ENCODE measurements around the gene CLEC2D. TPM values are rescaled to one million over a fixed set of nuclear protein-coding genes. Genes with fewer than 3 reads are reported as not detected.

Gene CLEC2D
- total RNA-seq, 1 donor, result 9.4 TPM

DNA sequence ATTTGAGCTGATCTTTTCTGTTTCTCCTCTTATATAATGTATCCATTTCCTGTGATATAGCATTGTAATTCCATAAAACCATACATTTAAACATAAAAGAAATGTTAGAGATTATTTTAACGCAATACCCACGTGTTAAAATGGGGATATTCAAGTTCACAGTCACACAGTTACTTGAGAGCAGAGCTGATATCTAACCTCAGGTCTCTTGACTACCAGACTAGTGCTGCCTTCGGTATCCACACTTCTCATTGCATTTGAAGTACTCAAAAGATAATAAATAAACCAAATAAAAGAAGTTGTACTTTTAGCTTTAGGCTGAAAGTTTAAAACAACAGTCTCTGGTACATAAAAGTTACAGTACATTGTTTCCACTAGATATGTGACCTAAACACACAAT lies 60.5 kb downstream of the CLEC2D start:
- Histone ChIP-seq H4K20me1 (ENCODE audit: insufficient read depth, low read length) (no peaks in the 10 kb centered on the region), H3K79me2 (ENCODE audit: insufficient read depth, low read length) (no peaks in the 10 kb centered on the region), H3K4me1 (ENCODE audit: insufficient read depth, low read length) (no peaks in the 10 kb centered on the region), H3K4me2 (ENCODE audit: insufficient read depth, low read length) (no peak overlapping the region), H3K36me3 (ENCODE audit: insufficient read depth, low read length) (no peaks in the 10 kb centered on the region), H2AFZ (ENCODE audit: low read length) (no peak overlapping the region), H3K4me3 (ENCODE audit: insufficient read depth, low read length) (no peak overlapping the region), H3K9me3 (ENCODE audit: low read depth, low read length) (no peaks in the 10 kb centered on the region), H3K27me3 (ENCODE audit: insufficient read depth, low read length) (no peaks in the 10 kb centered on the region), H3K27ac (ENCODE audit: low read depth, low read length) (no peak overlapping the region)
- DNase-seq (ENCODE audit: insufficient read length, low spot score, missing footprints), result no peak
- TF ChIP-seq, protein P1, sequence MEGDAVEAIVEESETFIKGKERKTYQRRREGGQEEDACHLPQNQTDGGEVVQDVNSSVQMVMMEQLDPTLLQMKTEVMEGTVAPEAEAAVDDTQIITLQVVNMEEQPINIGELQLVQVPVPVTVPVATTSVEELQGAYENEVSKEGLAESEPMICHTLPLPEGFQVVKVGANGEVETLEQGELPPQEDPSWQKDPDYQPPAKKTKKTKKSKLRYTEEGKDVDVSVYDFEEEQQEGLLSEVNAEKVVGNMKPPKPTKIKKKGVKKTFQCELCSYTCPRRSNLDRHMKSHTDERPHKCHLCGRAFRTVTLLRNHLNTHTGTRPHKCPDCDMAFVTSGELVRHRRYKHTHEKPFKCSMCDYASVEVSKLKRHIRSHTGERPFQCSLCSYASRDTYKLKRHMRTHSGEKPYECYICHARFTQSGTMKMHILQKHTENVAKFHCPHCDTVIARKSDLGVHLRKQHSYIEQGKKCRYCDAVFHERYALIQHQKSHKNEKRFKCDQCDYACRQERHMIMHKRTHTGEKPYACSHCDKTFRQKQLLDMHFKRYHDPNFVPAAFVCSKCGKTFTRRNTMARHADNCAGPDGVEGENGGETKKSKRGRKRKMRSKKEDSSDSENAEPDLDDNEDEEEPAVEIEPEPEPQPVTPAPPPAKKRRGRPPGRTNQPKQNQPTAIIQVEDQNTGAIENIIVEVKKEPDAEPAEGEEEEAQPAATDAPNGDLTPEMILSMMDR (IDR thresholded peaks at IDR 0.05; ENCODE audit: extremely low read depth, low read depth, low read length), result no peak

DNA sequence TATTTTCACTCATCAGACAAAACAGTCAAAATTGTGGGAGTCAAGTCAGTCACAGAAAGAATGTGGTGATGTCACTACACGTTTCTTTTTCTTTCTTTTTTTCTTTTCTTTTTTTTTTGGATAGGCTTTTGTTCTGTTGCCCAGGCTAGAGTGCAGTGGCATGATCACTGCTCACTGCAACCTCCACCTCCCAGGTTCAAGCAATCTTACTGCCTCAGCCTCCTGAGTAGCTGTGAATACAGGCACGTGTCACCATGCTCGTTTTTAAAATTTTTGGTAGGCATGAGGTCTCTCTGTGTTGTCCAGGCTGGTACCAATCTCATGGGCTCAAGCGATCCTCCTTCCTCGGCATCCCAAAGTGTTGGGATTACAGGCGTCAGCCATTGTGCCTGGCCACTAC lies 61.1 kb downstream of the CLEC2D start:
- H3K4me1 ChIP-seq (ENCODE audit: insufficient read depth, low read length), result no peaks in the 10 kb centered on the region
- H3K9me3 ChIP-seq (ENCODE audit: low read depth, low read length), result no peaks in the 10 kb centered on the region
- no peaks in the 10 kb centered on the region for H4K20me1 ChIP-seq (ENCODE audit: insufficient read depth, low read length)
- H3K27ac ChIP-seq (ENCODE audit: low read depth, low read length), result no peak overlapping the region
- no peak overlapping the region for H2AFZ ChIP-seq (ENCODE audit: low read length)
- DNase-seq (ENCODE audit: insufficient read length, low spot score, missing footprints), result no peak
- H3K4me3 ChIP-seq (ENCODE audit: insufficient read depth, low read length), result no peak overlapping the region
- no peaks in the 10 kb centered on the region for H3K36me3 ChIP-seq (ENCODE audit: insufficient read depth, low read length)
- H3K4me2 ChIP-seq (ENCODE audit: insufficient read depth, low read length), result no peak overlapping the region
- H3K79me2 ChIP-seq (ENCODE audit: insufficient read depth, low read length), result no peaks in the 10 kb centered on the region
- H3K27me3 ChIP-seq (ENCODE audit: insufficient read depth, low read length), result no peaks in the 10 kb centered on the region
- TF ChIP-seq, protein P1 (IDR thresholded peaks at IDR 0.05; ENCODE audit: extremely low read depth, low read depth, low read length), result no peak

DNA sequence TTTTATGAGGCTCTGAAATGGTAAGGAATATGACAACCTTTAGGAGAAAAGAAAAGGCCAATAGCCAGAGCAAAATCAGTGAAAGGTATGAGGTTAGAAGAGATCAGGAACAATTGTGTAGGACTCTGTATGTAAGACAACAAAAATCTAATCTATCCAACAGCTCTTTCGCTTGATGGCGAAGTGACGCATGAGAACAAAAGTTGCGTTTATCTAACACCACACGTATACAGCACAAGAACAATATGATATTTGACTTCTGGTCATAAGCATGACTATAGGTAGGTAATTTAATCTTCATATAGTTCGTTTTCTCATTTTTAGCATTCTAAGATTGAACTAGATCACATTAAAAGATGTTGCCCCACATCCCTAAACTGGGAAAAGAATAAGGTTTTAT lies 61.9 kb downstream of the CLEC2D start:
- H4K20me1 ChIP-seq (ENCODE audit: insufficient read depth, low read length), result no peaks in the 10 kb centered on the region
- H2AFZ ChIP-seq (ENCODE audit: low read length), result no peak overlapping the region
- no peak overlapping the region for H3K27ac ChIP-seq (ENCODE audit: low read depth, low read length)
- TF ChIP-seq, protein P1 (IDR thresholded peaks at IDR 0.05; ENCODE audit: extremely low read depth, low read depth, low read length), result no peak
- no peaks in the 10 kb centered on the region for H3K9me3 ChIP-seq (ENCODE audit: low read depth, low read length)
- H3K4me3 ChIP-seq (ENCODE audit: insufficient read depth, low read length), result no peak overlapping the region
- no peaks in the 10 kb centered on the region for H3K4me1 ChIP-seq (ENCODE audit: insufficient read depth, low read length)
- no peak overlapping the region for H3K4me2 ChIP-seq (ENCODE audit: insufficient read depth, low read length)
- no peaks in the 10 kb centered on the region for H3K27me3 ChIP-seq (ENCODE audit: insufficient read depth, low read length)
- no peaks in the 10 kb centered on the region for H3K79me2 ChIP-seq (ENCODE audit: insufficient read depth, low read length)
- no peaks in the 10 kb centered on the region for H3K36me3 ChIP-seq (ENCODE audit: insufficient read depth, low read length)
- no peak for DNase-seq (ENCODE audit: insufficient read length, low spot score, missing footprints)

DNA sequence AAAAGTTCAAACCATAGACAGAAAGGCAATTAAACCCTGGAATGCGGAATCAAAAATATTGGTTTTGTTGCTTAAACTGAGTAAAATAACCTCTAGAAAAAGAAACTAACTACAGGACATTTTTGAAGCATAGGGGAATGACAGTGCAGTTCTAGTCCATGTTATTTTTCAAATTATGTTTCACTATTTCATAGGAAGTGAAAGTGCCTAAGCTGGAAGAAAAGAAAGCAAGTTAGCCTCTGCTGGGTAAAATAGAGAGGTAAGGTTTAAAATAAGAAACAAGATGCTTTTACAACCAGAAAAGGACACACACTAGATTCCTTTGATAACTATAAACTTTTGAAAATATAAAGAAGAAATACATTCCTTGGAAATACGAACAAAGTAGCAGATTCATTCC lies 62.3 kb downstream of the CLEC2D start:
- Histone ChIP-seq H3K79me2 (ENCODE audit: insufficient read depth, low read length) (no peaks in the 10 kb centered on the region), H3K4me1 (ENCODE audit: insufficient read depth, low read length) (no peaks in the 10 kb centered on the region), H3K9me3 (ENCODE audit: low read depth, low read length) (no peaks in the 10 kb centered on the region), H3K4me3 (ENCODE audit: insufficient read depth, low read length) (no peak overlapping the region), H4K20me1 (ENCODE audit: insufficient read depth, low read length) (no peaks in the 10 kb centered on the region), H3K4me2 (ENCODE audit: insufficient read depth, low read length) (no peak overlapping the region), H3K36me3 (ENCODE audit: insufficient read depth, low read length) (no peaks in the 10 kb centered on the region), H3K27ac (ENCODE audit: low read depth, low read length) (no peak overlapping the region), H2AFZ (ENCODE audit: low read length) (no peak overlapping the region), H3K27me3 (ENCODE audit: insufficient read depth, low read length) (no peaks in the 10 kb centered on the region)
- TF ChIP-seq, protein P1 (IDR thresholded peaks at IDR 0.05; ENCODE audit: extremely low read depth, low read depth, low read length), result no peak
- DNase-seq (ENCODE audit: insufficient read length, low spot score, missing footprints), result no peak
